H1 (cell line): ENCODE measurements around the gene DOCK6. TPM values are rescaled to one million over a fixed set of nuclear protein-coding genes. Genes with fewer than 3 reads are reported as not detected.

Source experiments
- CTCF ChIA-PET: fragments of 300-600 bp; sonication (Branson Sonifier 250); formaldehyde crosslinking; loops from one replicate; lab custom pipeline; 2021; ENCODE audit not compliant: partially characterized antibody; lab: Charles Lee
- POLR2A ChIA-PET: fragments of 300-600 bp; sonication (Branson Sonifier 250); formaldehyde crosslinking; loops from one replicate; lab custom pipeline; 2021; ENCODE audit warnings: inconsistent platforms; ENCODE audit not compliant: partially characterized antibody; lab: Charles Lee
- DNase-seq, 2 experiments: peaks; one replicate each; pipeline versions ENCODE4 v3.0.0 to v3.0.0-alpha.2; 2010 to 2022; ENCODE audit warnings: low spot score in 2 of 2, low read depth in 1 of 2, mixed read lengths in 1 of 2
- FAIRE-seq: peaks from 2 replicates; lab custom pipeline; 2011; peaks lifted over from hg19 to GRCh38; lab: Jason Lieb, UNC
- H2AFZ ChIP-seq: 2 replicates; pipeline ENCODE4 v1.8.1; 2012; ENCODE audit warnings: low read length, inconsistent platforms
- H2AK5ac ChIP-seq: 2 replicates; pipeline ENCODE4 v1.6.1; 2013; ENCODE audit warnings: low read depth, low read length
- H2BK120ac ChIP-seq: replicated peaks from 2 replicates; pipeline ENCODE3; 2013; ENCODE audit warnings: low read depth, low read length, inconsistent platforms
- H2BK12ac ChIP-seq: 2 replicates; pipeline ENCODE4 v1.6.1; 2013; ENCODE audit warnings: low read depth, low read length
- H2BK15ac ChIP-seq: 2 replicates; pipeline ENCODE4 v1.6.1; 2013; ENCODE audit warnings: low read length
- H2BK20ac ChIP-seq: 2 replicates; pipeline ENCODE4 v1.6.1; 2013; ENCODE audit warnings: low read length
- H2BK5ac ChIP-seq: 2 replicates; pipeline ENCODE4 v1.6.1; 2013; ENCODE audit warnings: low read depth, low read length
- H3K14ac ChIP-seq: 2 replicates; pipeline ENCODE4 v1.6.1; 2013; ENCODE audit warnings: inconsistent platforms; ENCODE audit not compliant: insufficient read length
- H3K18ac ChIP-seq: 2 replicates; pipeline ENCODE4 v1.6.1; 2013; ENCODE audit warnings: low read length; ENCODE audit errors: extremely low read depth
- H3K23ac ChIP-seq: 2 replicates; pipeline ENCODE4 v1.6.1; 2013; ENCODE audit warnings: inconsistent platforms; ENCODE audit not compliant: insufficient read length
- H3K23me2 ChIP-seq: 2 replicates; pipeline ENCODE4 v1.6.1; 2013; ENCODE audit warnings: low read depth, low read length
- H3K27ac ChIP-seq: 2 replicates; pipeline ENCODE4 v1.6.1; 2011; ENCODE audit warnings: low read depth, low read length, inconsistent platforms
- H3K27me3 ChIP-seq, 4 experiments: replicated peaks in 1 of 4; 1 replicate in 1 of 4; 2 replicates in 3 of 4; pipeline versions ENCODE4 v1.6.1 to v1.8.1; 2011 to 2013; ENCODE audit warnings: low read length in 3 of 4, mild to moderate bottlenecking in 3 of 4, inconsistent platforms in 2 of 4, mixed read lengths in 2 of 4, moderate library complexity in 1 of 4; ENCODE audit not compliant: control insufficient read depth in 3 of 4, insufficient read depth in 3 of 4; ENCODE audit errors: extremely low read depth in 1 of 4
- H3K36me3 ChIP-seq, 4 experiments: 2 replicates each; pipeline versions ENCODE4 v1.6.1 to v1.8.1; 2011 to 2013; ENCODE audit warnings: mild to moderate bottlenecking in 4 of 4, low read length in 3 of 4, moderate library complexity in 2 of 4, control low read depth in 1 of 4, inconsistent platforms in 1 of 4; ENCODE audit not compliant: insufficient read depth in 4 of 4, control insufficient read depth in 2 of 4
- H3K4ac ChIP-seq: replicated peaks from 2 replicates; pipeline ENCODE3; 2013; ENCODE audit warnings: low read length, low read depth, mixed read lengths, inconsistent platforms; ENCODE audit not compliant: insufficient read length
- H3K4me1 ChIP-seq, 4 experiments: replicated peaks in 1 of 4; 1 replicate in 1 of 4; 2 replicates in 3 of 4; pipeline versions ENCODE4 v1.6.1 to v1.8.1; 2011 to 2013; ENCODE audit warnings: low read length in 3 of 4, inconsistent platforms in 2 of 4, mixed read lengths in 1 of 4; ENCODE audit not compliant: insufficient read depth in 4 of 4, control insufficient read depth in 3 of 4
- H3K4me2 ChIP-seq, 2 experiments: 2 replicates each; pipeline versions ENCODE4 v1.6.1 to v1.8.1; 2011 to 2013; ENCODE audit warnings: low read depth in 2 of 2, low read length in 2 of 2, control low read depth in 1 of 2, inconsistent platforms in 1 of 2, mild to moderate bottlenecking in 1 of 2; ENCODE audit not compliant: insufficient read depth in 1 of 2
- H3K4me3 ChIP-seq, 4 experiments: fragments of 200-600, 300-600 bp in 1 of 4; sonication (generic), shearing (Covaris generic), sonication (Bioruptor Twin) in 1 of 4; 2 replicates each; pipeline versions ENCODE4 v1.5.1 to v1.8.1; 2011 to 2016; ENCODE audit warnings: low read length in 4 of 4, low read depth in 3 of 4, control low read depth in 2 of 4, inconsistent platforms in 2 of 4, mild to moderate bottlenecking in 2 of 4, mixed read lengths in 1 of 4, moderate library complexity in 1 of 4; ENCODE audit not compliant: insufficient read depth in 2 of 4; ENCODE audit errors: extremely low read depth in 1 of 4
- H3K56ac ChIP-seq: replicated peaks from 2 replicates; pipeline ENCODE3; 2013; ENCODE audit warnings: low read depth, mild to moderate bottlenecking, mixed read lengths, low read length, inconsistent platforms; ENCODE audit not compliant: insufficient read length
- H3K79me1 ChIP-seq: 2 replicates; pipeline ENCODE4 v1.6.1; 2013; ENCODE audit warnings: low read depth, low read length, control low read depth
- H3K79me2 ChIP-seq, 2 experiments: 2 replicates each; pipeline versions ENCODE4 v1.6.1 to v1.8.1; 2012 to 2013; ENCODE audit warnings: low read length in 2 of 2, mild to moderate bottlenecking in 2 of 2, inconsistent platforms in 1 of 2; ENCODE audit not compliant: insufficient read depth in 2 of 2, control insufficient read depth in 1 of 2
- H3K9ac ChIP-seq, 4 experiments: replicated peaks in 1 of 4; 1 replicate in 1 of 4; 2 replicates in 3 of 4; pipeline versions ENCODE4 v1.6.1 to v1.8.1; 2011 to 2013; ENCODE audit warnings: low read depth in 3 of 4, low read length in 3 of 4, control low read depth in 2 of 4, mild to moderate bottlenecking in 2 of 4, moderate library complexity in 2 of 4, inconsistent platforms in 1 of 4; ENCODE audit errors: extremely low read depth in 1 of 4
- H3K9me3 ChIP-seq, 2 experiments: 2 replicates each; pipeline versions ENCODE4 v1.6.1 to v1.8.1; 2012 to 2013; ENCODE audit warnings: mild to moderate bottlenecking in 2 of 2, moderate library complexity in 2 of 2, control low read depth in 1 of 2, inconsistent platforms in 1 of 2, low read depth in 1 of 2, low read length in 1 of 2, mixed read lengths in 1 of 2; ENCODE audit not compliant: insufficient read depth in 2 of 2
- H4K20me1 ChIP-seq, 2 experiments: replicated peaks in 1 of 2; 2 replicates each; pipeline versions ENCODE3 to v1.8.1; 2011 to 2013; ENCODE audit warnings: inconsistent platforms in 2 of 2, low read length in 2 of 2, mild to moderate bottlenecking in 1 of 2; ENCODE audit not compliant: insufficient read depth in 2 of 2, control insufficient read depth in 1 of 2
- H4K5ac ChIP-seq: 2 replicates; pipeline ENCODE4 v1.6.1; 2013; ENCODE audit warnings: low read length, low read depth, mixed read lengths, inconsistent platforms; ENCODE audit not compliant: insufficient read length
- H4K8ac ChIP-seq: 2 replicates; pipeline ENCODE4 v1.8.0; 2013; ENCODE audit warnings: mild to moderate bottlenecking, moderate library complexity, low read length, inconsistent platforms; ENCODE audit not compliant: insufficient read depth; ENCODE audit errors: extremely low read depth
- H4K91ac ChIP-seq: replicated peaks from 2 replicates; pipeline ENCODE3; 2013; ENCODE audit warnings: low read length, mixed read lengths, inconsistent platforms; ENCODE audit not compliant: insufficient read length
- NANOG ChIP-seq: IDR thresholded peaks from 2 replicates; pipeline ENCODE4 v1.6.1; 2011; ENCODE audit warnings: low read length, low read depth, mild to moderate bottlenecking, inconsistent platforms; ENCODE audit not compliant: insufficient read depth, poor library complexity, severe bottlenecking
- WGBS, 2 experiments: shearing (Covaris generic) in 1 of 2; methylation state at CpG; one replicate each; pipeline versions ENCODE4 v1.1.6 to v1.1.7; 2013 to 2015; ENCODE audit warnings: low lambda C conversion rate in 2 of 2, mixed read lengths in 2 of 2, inconsistent platforms in 1 of 2, low coverage in 1 of 2, missing lambda C conversion rate in 1 of 2; ENCODE audit not compliant: insufficient replicate concordance in 2 of 2, insufficient coverage in 1 of 2, insufficient read length in 1 of 2; ENCODE audit errors: extremely low coverage in 1 of 2, missing lambda C conversion rate in 1 of 2; 5-methylcytosine and 5-hydroxymethylcytosine counted together
- polyA plus RNA-seq, 7 experiments: library from polyadenylated mRNA; depleted of rRNA in 3 of 7; stranded (reverse) in 5 of 7; unstranded in 2 of 7; fragments of >200 nt in 5 of 7; fragments of 200-250 nt in 2 of 7; gene quantifications; 1 replicate in 5 of 7; 2 replicates in 1 of 7; 4 replicates in 1 of 7; pipeline versions ENCODE4 v1.2.1 to v1.2.3, GENCODE V29; 2011 to 2013; ENCODE audit warnings: missing spikeins in 2 of 7, mixed read lengths in 2 of 7
- total RNA-seq: library from RNA; stranded (reverse); fragmentation: NEBNext Ultra II Directional; extraction: Animal tissue kit (Norgen Biotek cat#: 25700); gene quantifications from 2 replicates; pipeline ENCODE4 v1.2.1, GENCODE V29; 2021

Gene DOCK6
- total and polyA plus RNA-seq, 2 of the 8 experiments (the other 6 are each of a cell fraction or from before 2014, with no cell fraction given): 25.5 to 54.7 TPM

DNA sequence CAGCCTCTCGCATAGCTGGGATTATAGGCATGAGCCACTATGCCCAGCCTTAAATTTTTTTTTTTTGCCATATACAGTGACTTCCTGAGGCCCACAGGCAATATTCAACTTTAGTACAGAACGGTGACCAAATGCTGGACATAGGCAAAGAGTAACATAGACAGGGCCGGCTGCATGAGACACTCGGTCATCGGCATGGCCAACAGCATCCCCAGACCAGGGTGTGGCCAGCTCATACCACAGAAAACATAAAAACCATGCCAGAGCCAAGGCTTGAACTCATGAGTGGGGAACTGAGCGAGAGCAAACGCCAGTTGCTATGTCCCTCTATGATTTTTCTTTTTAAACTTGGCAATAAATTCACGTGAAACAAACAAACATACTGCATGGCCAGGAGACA, 82.0 kb downstream of the DOCK6 start:
- POLR2A ChIA-PET: interaction anchor here (0.8 to 1.2 kb wide), 3 partner anchors 11 to 36 kb away, joined by 3 to 4 read pairs (median 3); no protein-coding TSS in a partner anchor
- Histone ChIP-seq H3K23ac (no peak overlapping the region), H2BK15ac (no peak overlapping the region), H4K20me1 (no peaks in the 10 kb centered on the region), H2AK5ac (no peak overlapping the region), H3K4me1 (peaks cover 0 to 3% (median 2%) of the 10 kb centered on the region in 4 experiments; a peak in 2 of 7 replicates), H2BK5ac (0 out of 2 replicates have a peak overlapping the region, but pooled peaks have one; percentile 35), H4K91ac (no peak overlapping the region), H4K8ac (no peak overlapping the region; the same call in 1 of the 2 replicates), H2BK12ac (no peak overlapping the region), H3K27ac (no peak overlapping the region), H3K36me3 (peaks cover 0 to 14% (median 4%) of the 10 kb centered on the region in 4 experiments; a peak in 6 of 8 replicates), H4K5ac (no peak overlapping the region), H3K9ac (no peak overlapping the region; a peak in 1 of 7 replicates), H2AFZ (no peak overlapping the region), H2BK120ac (no peak overlapping the region), H3K79me1 (no peaks in the 10 kb centered on the region; the same call in 1 of the 2 replicates), H3K4me2 (no peak overlapping the region), H3K18ac (no peak overlapping the region), H3K4me3 (no peak overlapping the region), H3K56ac (no peak overlapping the region), H3K27me3 (no peaks in the 10 kb centered on the region), H3K14ac (no peak overlapping the region), H2BK20ac (no peak overlapping the region), H3K4ac (no peak overlapping the region), H3K23me2 (no peaks in the 10 kb centered on the region), H3K79me2 (no peaks in the 10 kb centered on the region), H3K9me3 (no peaks in the 10 kb centered on the region)
- 88% methylated on average over 8 of the region's 8 CpGs; no CpG with 5 or more reads in 1 of the 2 experiments for WGBS, 2 experiments
- CTCF ChIA-PET: interaction anchor here (0.6 kb wide), 1 partner anchor 11 kb away, joined by 3 read pairs; no protein-coding TSS in a partner anchor
- DNase-seq: no peak
- FAIRE-seq: no peak
- TF ChIP-seq NANOG: no peak
